Suprapubic skin (tissue), 4 donors: ENCODE data around the gene SOWAHC.

ENCODE experiments used
- EP300 ChIP-seq: sonication (generic); formaldehyde crosslinking; IDR thresholded peaks from one replicate; pipeline ENCODE4 v1.6.1; 2017; ENCODE audit warnings: antibody characterized with exemption
- POLR2A ChIP-seq, 2 donors: fragments of 450-650 bp; IDR thresholded peaks; one replicate each; pipeline ENCODE4 v1.6.1; 2017; ENCODE audit warnings: antibody characterized with exemption in 2 of 2, mild to moderate bottlenecking in 2 of 2, moderate library complexity in 2 of 2
- POLR2AphosphoS5 ChIP-seq, 3 donors: sonication (generic); formaldehyde crosslinking; IDR thresholded peaks; one replicate each; pipeline ENCODE4 v1.6.1; 2017; ENCODE audit warnings: antibody characterized with exemption in 3 of 3
- TF ChIP-seq, protein P1 (sequence below), 2 donors: fragments of 200-600 bp in 1 of 2; fragments of 450-650 bp in 1 of 2; sonication (generic) in 1 of 2; IDR thresholded peaks; one replicate each; pipeline ENCODE4 v1.5.1; 2016 to 2019; ENCODE audit warnings: antibody characterized with exemption in 2 of 2, mild to moderate bottlenecking in 1 of 2, moderate library complexity in 1 of 2

DNA sequence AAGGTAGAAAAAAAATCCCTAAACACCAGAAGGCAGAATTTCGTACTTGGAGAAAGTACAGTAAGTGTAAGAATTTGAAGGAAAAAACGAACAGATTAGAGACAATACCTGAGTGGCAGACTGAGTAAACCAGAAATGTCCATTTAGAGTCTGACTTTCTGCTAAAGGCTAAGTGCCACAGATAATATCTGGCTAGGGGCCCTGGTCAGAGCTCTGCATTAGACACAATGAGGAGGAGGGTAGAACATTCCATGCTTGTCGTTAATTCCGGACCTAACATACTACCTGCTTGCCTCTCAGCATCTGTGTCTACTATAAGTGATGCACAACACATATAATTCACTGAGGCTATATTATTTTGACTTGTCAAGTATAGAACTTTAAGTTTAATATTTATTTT lies 18.5 kb upstream of the SOWAHC start:
- TF ChIP-seq POLR2A (IDR thresholded peaks at IDR 0.05) (no peak), POLR2AphosphoS5 (IDR thresholded peaks at IDR 0.05) (no peak), EP300 (no peak)
- TF ChIP-seq, protein P1, sequence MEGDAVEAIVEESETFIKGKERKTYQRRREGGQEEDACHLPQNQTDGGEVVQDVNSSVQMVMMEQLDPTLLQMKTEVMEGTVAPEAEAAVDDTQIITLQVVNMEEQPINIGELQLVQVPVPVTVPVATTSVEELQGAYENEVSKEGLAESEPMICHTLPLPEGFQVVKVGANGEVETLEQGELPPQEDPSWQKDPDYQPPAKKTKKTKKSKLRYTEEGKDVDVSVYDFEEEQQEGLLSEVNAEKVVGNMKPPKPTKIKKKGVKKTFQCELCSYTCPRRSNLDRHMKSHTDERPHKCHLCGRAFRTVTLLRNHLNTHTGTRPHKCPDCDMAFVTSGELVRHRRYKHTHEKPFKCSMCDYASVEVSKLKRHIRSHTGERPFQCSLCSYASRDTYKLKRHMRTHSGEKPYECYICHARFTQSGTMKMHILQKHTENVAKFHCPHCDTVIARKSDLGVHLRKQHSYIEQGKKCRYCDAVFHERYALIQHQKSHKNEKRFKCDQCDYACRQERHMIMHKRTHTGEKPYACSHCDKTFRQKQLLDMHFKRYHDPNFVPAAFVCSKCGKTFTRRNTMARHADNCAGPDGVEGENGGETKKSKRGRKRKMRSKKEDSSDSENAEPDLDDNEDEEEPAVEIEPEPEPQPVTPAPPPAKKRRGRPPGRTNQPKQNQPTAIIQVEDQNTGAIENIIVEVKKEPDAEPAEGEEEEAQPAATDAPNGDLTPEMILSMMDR (IDR thresholded peaks at IDR 0.05) = no peak
